GM12878 (cell line): ENCODE results near the gene FHOD3. TPM values are rescaled to one million over a fixed set of nuclear protein-coding genes. Genes with fewer than 3 reads are reported as not detected.

Experiments used
- ATAC-seq: fragments of 200-7000 bp; cut with Tn5 transposase; 3 replicates; pipeline ENCODE4 v1.9.1; 2020; ENCODE audit warnings: mild to moderate bottlenecking, moderate library complexity
- BruUV-seq: library from RNA; stranded (reverse); fragments of 400-500 nt; replicated peaks from 2 replicates; lab custom pipeline; 2021; lab: Mats Ljungman, UMichigan
- CTCF ChIA-PET: fragments of 300-600 bp; sonication (Branson Sonifier 250); formaldehyde crosslinking; extraction: SDS; loops from one replicate; lab custom pipeline; 2021; ENCODE audit warnings: inconsistent platforms; lab: Yijun Ruan, JAX
- POLR2A ChIA-PET: fragments of 350-600 bp; formaldehyde crosslinking; extraction: SDS; loops from one replicate; lab custom pipeline; 2021; ENCODE audit warnings: inconsistent platforms; lab: Charles Lee
- RAD21 ChIA-PET: fragments of 300-600 bp; sonication (Branson Sonifier 250); formaldehyde crosslinking; loops from one replicate; lab custom pipeline; 2023; ENCODE audit warnings: antibody characterized with exemption; ENCODE audit not compliant: unreplicated experiment; lab: Charles Lee
- SMC1A ChIA-PET: fragments of 300-600 bp; sonication (Branson Sonifier 250); formaldehyde crosslinking; loops from one replicate; lab custom pipeline; 2023; ENCODE audit not compliant: unreplicated experiment, uncharacterized antibody; lab: Charles Lee
- DNase-seq: peaks from one replicate; pipeline ENCODE4 v3.0.0-alpha.2; 2011; ENCODE audit warnings: low read depth, low spot score
- FAIRE-seq: peaks from 3 replicates; lab custom pipeline; 2011; peaks lifted over from hg19 to GRCh38; lab: Jason Lieb, UNC
- H2AFZ ChIP-seq: 2 replicates; pipeline ENCODE4 v1.6.0; 2011; ENCODE audit warnings: low read depth, low read length, control low read depth; ENCODE audit not compliant: control insufficient read depth
- H3K27ac ChIP-seq: 2 replicates; pipeline ENCODE4 v1.5.1; 2011; ENCODE audit warnings: control low read depth; ENCODE audit not compliant: control insufficient read depth, insufficient read depth
- H3K27me3 ChIP-seq, 2 experiments: replicated peaks in 1 of 2; 2 replicates each; pipeline versions ENCODE4 v1.6.0 to v1.6.1; 2011; ENCODE audit warnings: low read length in 1 of 2; ENCODE audit not compliant: control insufficient read depth in 2 of 2, insufficient read depth in 2 of 2
- H3K36me3 ChIP-seq, 2 experiments: 2 replicates each; pipeline ENCODE4 v1.5.1; 2011; ENCODE audit warnings: low read length in 1 of 2; ENCODE audit not compliant: control insufficient read depth in 2 of 2, insufficient read depth in 2 of 2
- H3K4me1 ChIP-seq: 2 replicates; pipeline ENCODE4 v1.6.1; 2011; ENCODE audit warnings: mild to moderate bottlenecking, low read length, moderate library complexity, mixed read lengths; ENCODE audit not compliant: control insufficient read depth, insufficient read depth
- H3K4me2 ChIP-seq: 2 replicates; pipeline ENCODE4 v1.6.0; 2011; ENCODE audit warnings: control low read depth; ENCODE audit not compliant: control insufficient read depth, insufficient read depth
- H3K4me3 ChIP-seq: fragments of 200-600 bp; sonication (generic); 2 replicates; pipeline ENCODE4 v1.5.1; 2016
- H3K79me2 ChIP-seq: 2 replicates; pipeline ENCODE4 v1.6.0; 2011; ENCODE audit warnings: low read length; ENCODE audit not compliant: control insufficient read depth, insufficient read depth
- H3K9ac ChIP-seq: 2 replicates; pipeline ENCODE4 v1.8.0; 2011; ENCODE audit warnings: low read length, control low read depth, mixed read lengths; ENCODE audit not compliant: control insufficient read depth, insufficient read depth
- H3K9me3 ChIP-seq: replicated peaks from 3 replicates; pipeline ENCODE4 v1.5.1; 2011; ENCODE audit warnings: mild to moderate bottlenecking, low read length; ENCODE audit not compliant: control insufficient read depth, insufficient read depth
- H4K20me1 ChIP-seq: 2 replicates; pipeline ENCODE4 v1.6.0; 2011; ENCODE audit not compliant: control insufficient read depth, insufficient read depth
- BMI1 ChIP-seq: fragments of 450-650 bp; IDR thresholded peaks from 2 replicates; pipeline ENCODE4 v1.6.1; 2016; ENCODE audit warnings: mild to moderate bottlenecking, moderate library complexity, borderline replicate concordance
- CBFB ChIP-seq: IDR thresholded peaks from 2 replicates; pipeline ENCODE4 v1.6.1; 2016; ENCODE audit warnings: antibody characterized with exemption, low read depth
- CREB1 ChIP-seq: IDR thresholded peaks from 2 replicates; pipeline ENCODE4 v1.6.1; 2012; ENCODE audit warnings: low read depth, mild to moderate bottlenecking, inconsistent platforms
- HDAC6 ChIP-seq: fragments of 200-600 bp; sonication (generic); IDR thresholded peaks from one replicate; pipeline ENCODE4 v1.8.0; 2017; ENCODE audit warnings: antibody characterized with exemption; ENCODE audit not compliant: unreplicated experiment
- HDGF ChIP-seq: fragments of 450-650 bp; IDR thresholded peaks from 2 replicates; pipeline ENCODE4 v1.6.1; 2016; ENCODE audit warnings: antibody characterized with exemption
- IKZF2 ChIP-seq, 2 experiments: fragments of 450-650 bp; IDR thresholded peaks; 2 replicates each; pipeline ENCODE4 v1.6.1; 2017; ENCODE audit warnings: mild to moderate bottlenecking in 2 of 2, moderate library complexity in 2 of 2
- IRF4 ChIP-seq: IDR thresholded peaks from 2 replicates; pipeline ENCODE4 v1.6.1; 2011; ENCODE audit warnings: low read depth, low read length
- KAT2A ChIP-seq: conservative IDR thresholded peaks from 2 replicates; pipeline ENCODE4 v1.6.1; 2011; ENCODE audit warnings: low read depth, low read length; ENCODE audit not compliant: control insufficient read depth
- MLLT1 ChIP-seq: fragments of 450-650 bp; IDR thresholded peaks from 2 replicates; pipeline ENCODE4 v1.6.1; 2016; ENCODE audit warnings: mild to moderate bottlenecking
- PAX5 ChIP-seq: IDR thresholded peaks from 2 replicates; pipeline ENCODE4 v1.6.1; 2011; ENCODE audit warnings: low read depth, low read length, borderline replicate concordance
- POLR2A ChIP-seq: IDR thresholded peaks from 2 replicates; pipeline ENCODE4 v1.6.1; 2011; ENCODE audit warnings: low read depth, mild to moderate bottlenecking, low read length
- RAD21 ChIP-seq: IDR thresholded peaks from 2 replicates; pipeline ENCODE4 v1.6.1; 2011; ENCODE audit warnings: mild to moderate bottlenecking, low read depth, low read length, moderate library complexity; ENCODE audit not compliant: insufficient read depth
- SUPT20H ChIP-seq: IDR thresholded peaks from 2 replicates; pipeline ENCODE4 v1.6.1; 2011; ENCODE audit warnings: low read depth, mild to moderate bottlenecking, low read length, moderate library complexity, borderline replicate concordance; ENCODE audit not compliant: control insufficient read depth
- TARDBP ChIP-seq: IDR thresholded peaks from 2 replicates; pipeline ENCODE4 v1.6.1; 2016; ENCODE audit warnings: borderline replicate concordance
- WRNIP1 ChIP-seq: IDR thresholded peaks from 2 replicates; pipeline ENCODE4 v1.6.1; 2011; ENCODE audit warnings: low read depth, low read length, improper control_type of control experiment, borderline replicate concordance
- WGBS: methylation state at CpG from one replicate; pipeline ENCODE4 v1.1.6; 2016; ENCODE audit warnings: low lambda C conversion rate; ENCODE audit not compliant: insufficient replicate concordance, insufficient coverage; ENCODE audit errors: missing lambda C conversion rate; 5-methylcytosine and 5-hydroxymethylcytosine counted together
- in situ Hi-C: fragments of 300-500 bp; cut with MboI; formaldehyde crosslinking; loops from 9 replicates; pipeline ENCODE4 v1.14.3; 2018; ENCODE audit warnings: mixed read lengths
- intact Hi-C: fragments of 100-400 bp; cut with micrococcal nuclease; formaldehyde crosslinking; loops from one replicate; pipeline ENCODE4 v1.14.2; 2022; ENCODE audit not compliant: unreplicated experiment
- polyA plus RNA-seq, 11 experiments: library from polyadenylated mRNA; depleted of rRNA in 4 of 11; unstranded in 6 of 11; stranded (reverse) in 5 of 11; fragments of >200 nt; fragmentation: Nextera tagmentation in 4 of 11; fragmentation: Illumina TruSeq in 1 of 11; extraction: Ambion mirVana in 4 of 11; extraction: Trizol in 1 of 11; gene quantifications; 1 replicate in 1 of 11; 2 replicates in 10 of 11; pipeline versions ENCODE4 v1.2.1 to v1.2.3, GENCODE V29; 2011 to 2016; ENCODE audit warnings: inconsistent platforms in 2 of 11, missing spikeins in 2 of 11, low read depth in 1 of 11
- total RNA-seq, 4 experiments: library from RNA; depleted of rRNA in 3 of 4; stranded (reverse); fragments of >200 nt in 3 of 4; fragmentation: Illumina TruSeq in 1 of 4; extraction: Trizol in 1 of 4; gene quantifications; 2 replicates each; pipeline versions ENCODE4 v1.2.1 to v1.2.3, GENCODE V29; 2013 to 2021
- TF ChIP-seq, protein P1 (sequence below): fragments of 150-350 bp; IDR thresholded peaks from 2 replicates; pipeline ENCODE4 v1.6.1; 2014; ENCODE audit warnings: mild to moderate bottlenecking, low read depth, low read length
- TF ChIP-seq, protein P2 (sequence below): fragments of 450-650 bp; IDR thresholded peaks from 2 replicates; pipeline ENCODE4 v1.6.1; 2017; ENCODE audit warnings: mild to moderate bottlenecking

FHOD3 gene
- total and polyA plus RNA-seq, 10 of the 15 experiments (the other 5 are each of a cell fraction or from before 2014, with no cell fraction given): 0.77 to 26.7 (median 10.4) TPM

- ChIA-PET SMC1A (interaction anchor here (0.8 to 6.5 kb wide), 8 partner anchors 13 to 253 kb away, joined by 3 to 32 read pairs (median 8); no protein-coding TSS in a partner anchor), CTCF (interaction anchor here (1.3 to 1.8 kb wide), 3 partner anchors 13 to 50 kb away, joined by 4 to 7 read pairs (median 6); no protein-coding TSS in a partner anchor), RAD21 (interaction anchor here (0.6 to 1.2 kb wide), 2 partner anchors 16 to 272 kb away, joined by 3 read pairs; no protein-coding TSS in a partner anchor), POLR2A (interaction anchor here (1.6 kb wide), 1 partner anchor 33 kb away, joined by 5 read pairs; no protein-coding TSS in a partner anchor)
- H3K27ac ChIP-seq: peak overlapping the region; percentile 94
- no peak overlapping the region for H3K4me3 ChIP-seq
- H3K79me2 ChIP-seq: no peaks in the 10 kb centered on the region
- H3K27me3 ChIP-seq: no peaks in the 10 kb centered on the region
- no peaks in the 10 kb centered on the region for H3K36me3 ChIP-seq
- FAIRE-seq (peak; percentile 85), DNase-seq (peak; percentile 92), ATAC-seq (peak; percentile 88)
- peak overlapping the region; percentile 79 for H3K4me2 ChIP-seq
- no peak overlapping the region for H3K9ac ChIP-seq
- H2AFZ ChIP-seq: peak overlapping the region; percentile 37; the same call in 1 of the 2 replicates
- in situ Hi-C loops (no loop called here), intact Hi-C loops (loop anchor here (2.0 to 5.0 kb wide), 3 partner anchors 17 to 141 kb away; no protein-coding TSS in a partner anchor)
- H4K20me1 ChIP-seq: no peaks in the 10 kb centered on the region
- no peaks in the 10 kb centered on the region for H3K9me3 ChIP-seq
- no TSS peak for BruUV-seq
- WGBS: 0% methylated on average over 4 of the region's 4 CpGs
- H3K4me1 ChIP-seq: peaks cover 58% of the 10 kb centered on the region
- TF ChIP-seq RAD21: no peak
- 0 out of 2 replicates have a peak, but pooled peaks have one; percentile 35 for TF ChIP-seq TARDBP
- peak; percentile 52; the same call in 1 of the 2 replicates for TF ChIP-seq HDGF
- TF ChIP-seq BMI1: no peak
- peak; percentile 92 for TF ChIP-seq CBFB
- no peak for TF ChIP-seq WRNIP1
- TF ChIP-seq, protein P1, sequence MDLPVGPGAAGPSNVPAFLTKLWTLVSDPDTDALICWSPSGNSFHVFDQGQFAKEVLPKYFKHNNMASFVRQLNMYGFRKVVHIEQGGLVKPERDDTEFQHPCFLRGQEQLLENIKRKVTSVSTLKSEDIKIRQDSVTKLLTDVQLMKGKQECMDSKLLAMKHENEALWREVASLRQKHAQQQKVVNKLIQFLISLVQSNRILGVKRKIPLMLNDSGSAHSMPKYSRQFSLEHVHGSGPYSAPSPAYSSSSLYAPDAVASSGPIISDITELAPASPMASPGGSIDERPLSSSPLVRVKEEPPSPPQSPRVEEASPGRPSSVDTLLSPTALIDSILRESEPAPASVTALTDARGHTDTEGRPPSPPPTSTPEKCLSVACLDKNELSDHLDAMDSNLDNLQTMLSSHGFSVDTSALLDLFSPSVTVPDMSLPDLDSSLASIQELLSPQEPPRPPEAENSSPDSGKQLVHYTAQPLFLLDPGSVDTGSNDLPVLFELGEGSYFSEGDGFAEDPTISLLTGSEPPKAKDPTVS: no peak
- TF ChIP-seq, protein P2, sequence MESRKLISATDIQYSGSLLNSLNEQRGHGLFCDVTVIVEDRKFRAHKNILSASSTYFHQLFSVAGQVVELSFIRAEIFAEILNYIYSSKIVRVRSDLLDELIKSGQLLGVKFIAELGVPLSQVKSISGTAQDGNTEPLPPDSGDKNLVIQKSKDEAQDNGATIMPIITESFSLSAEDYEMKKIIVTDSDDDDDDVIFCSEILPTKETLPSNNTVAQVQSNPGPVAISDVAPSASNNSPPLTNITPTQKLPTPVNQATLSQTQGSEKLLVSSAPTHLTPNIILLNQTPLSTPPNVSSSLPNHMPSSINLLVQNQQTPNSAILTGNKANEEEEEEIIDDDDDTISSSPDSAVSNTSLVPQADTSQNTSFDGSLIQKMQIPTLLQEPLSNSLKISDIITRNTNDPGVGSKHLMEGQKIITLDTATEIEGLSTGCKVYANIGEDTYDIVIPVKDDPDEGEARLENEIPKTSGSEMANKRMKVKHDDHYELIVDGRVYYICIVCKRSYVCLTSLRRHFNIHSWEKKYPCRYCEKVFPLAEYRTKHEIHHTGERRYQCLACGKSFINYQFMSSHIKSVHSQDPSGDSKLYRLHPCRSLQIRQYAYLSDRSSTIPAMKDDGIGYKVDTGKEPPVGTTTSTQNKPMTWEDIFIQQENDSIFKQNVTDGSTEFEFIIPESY: no peak
- no peak for TF ChIP-seq SUPT20H
- TF ChIP-seq HDAC6: no peak
- no peak for TF ChIP-seq CREB1
- TF ChIP-seq IKZF2 (IDR thresholded peaks at IDR 0.05): peak; percentile 67 to 79; a peak in 3 of 4 replicates
- no peak for TF ChIP-seq POLR2A
- TF ChIP-seq MLLT1: peak; percentile 64
- TF ChIP-seq KAT2A: no peak
- peak; percentile 99 for TF ChIP-seq IRF4
- TF ChIP-seq PAX5: peak; percentile 90
Measured at GRCh38 chr18:36638224-36638623, 340.7 kb downstream of the FHOD3 start.
